NCI-H2171 treated with DMSO at 0.1 percent for 48 hours (cell line): ENCODE measurements around the gene NXF3.
"Not testable (repeated sequence)": the region's sequence is repeated elsewhere in the genome, so short reads cannot be mapped to it uniquely, and the experiment has no call there.

Experiments used
- DNase-seq: peaks from one replicate; lab custom pipeline; 2025; lab: John Stamatoyannopoulos, UW

Gene NXF3

GRCh38 chrX:103033371-103033770, 59.6 kb downstream of the NXF3 start:
- DNase-seq: not testable (repeated sequence)
